ENCODE measurements around the gene BMPR1A. TPM values are rescaled to one million over a fixed set of nuclear protein-coding genes. Genes with fewer than 3 reads are reported as not detected.
A peak's percentile ranks its signal among the peaks of the same experiment; 100 is the strongest.

Gene BMPR1A
- total and polyA plus RNA-seq, 10 of the 15 experiments (the other 5 are each of a cell fraction or from before 2014, with no cell fraction given) = 2.3 to 22.7 (median 13.1) TPM

- TF ChIP-seq USF2 (IDR thresholded peaks at IDR 0.05; ENCODE audit: borderline replicate concordance, low read depth, low read length) (no peak), SIX5 (IDR thresholded peaks at IDR 0.05; ENCODE audit: low read depth, low read length, severe bottlenecking) (no peak)
These were observed 924 bp downstream of the BMPR1A start (continued) for GRCh38 chr10:86757113-86757972.

DNA sequence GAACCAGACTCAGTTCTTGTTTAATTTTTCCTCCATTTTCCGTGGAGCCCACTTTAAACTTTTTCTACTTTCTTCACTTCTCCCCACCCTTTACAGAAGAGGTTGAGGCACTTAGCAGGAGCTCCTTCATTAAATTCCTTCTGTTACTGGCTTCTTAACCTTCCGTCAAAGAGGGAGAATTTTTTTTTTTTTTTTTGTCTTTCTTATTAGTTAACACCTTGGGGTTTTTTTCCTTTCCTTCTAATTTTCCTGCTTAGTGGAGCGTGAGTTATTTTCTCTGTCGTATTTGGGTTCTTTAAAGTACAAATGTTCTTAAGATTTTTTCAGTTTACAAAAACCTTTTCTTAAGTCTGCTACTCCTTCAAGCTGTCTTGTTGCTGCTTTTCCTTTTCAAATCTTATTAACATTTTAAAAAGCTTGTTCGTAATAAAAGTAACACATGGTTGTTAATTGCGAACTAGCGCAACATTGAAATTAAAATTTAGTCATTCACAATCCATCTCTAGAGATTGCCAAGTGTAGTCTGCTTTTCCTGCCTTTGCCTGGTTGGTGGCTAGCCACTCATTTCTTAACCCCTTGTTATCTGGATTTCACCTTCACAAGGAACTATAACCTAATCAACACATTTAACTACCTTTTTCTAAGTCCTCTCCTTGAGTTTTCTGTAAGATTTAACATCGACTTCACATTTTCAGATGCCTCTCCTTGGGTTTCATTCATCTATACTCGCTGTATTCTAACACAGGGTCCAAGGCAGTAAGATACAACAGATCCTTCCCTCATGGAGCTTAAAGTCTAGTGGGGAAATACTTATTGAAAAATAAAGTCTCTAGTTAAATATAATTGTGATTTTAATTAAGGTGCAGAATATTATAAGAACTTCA, 2.0 kb downstream of the BMPR1A start:
- Histone ChIP-seq H3K9ac (ENCODE audit: control insufficient read depth, insufficient read depth, low read length) (peak overlapping the region; percentile 77), H3K9me3 (replicated peaks; ENCODE audit: control insufficient read depth, insufficient read depth, low read length) (no peaks in the 10 kb centered on the region; the same call in 2 of the 3 replicates), H3K4me2 (ENCODE audit: control insufficient read depth, insufficient read depth) (peak overlapping the region; percentile 81), H3K4me1 (ENCODE audit: control insufficient read depth, insufficient read depth, low read length) (peaks cover 7% of the 10 kb centered on the region), H3K4me3 (peak overlapping the region; percentile 79), H3K36me3 (ENCODE audit: control insufficient read depth in 2 of 2, insufficient read depth in 2 of 2, low read length in 1 of 2) (no peaks in the 10 kb centered on the region), H4K20me1 (ENCODE audit: control insufficient read depth, insufficient read depth) (no peaks in the 10 kb centered on the region), H3K79me2 (ENCODE audit: control insufficient read depth, insufficient read depth, low read length) (peaks cover 65% of the 10 kb centered on the region), H2AFZ (ENCODE audit: control insufficient read depth, low read depth, low read length) (no peak overlapping the region; the same call in 1 of the 2 replicates), H3K27me3 (replicated peaks in 1 of 2; ENCODE audit: control insufficient read depth in 2 of 2, insufficient read depth in 2 of 2, low read length in 1 of 2) (no peaks in the 10 kb centered on the region), H3K27ac (ENCODE audit: control insufficient read depth, insufficient read depth) (peak overlapping the region; percentile 68)
- ATAC-seq (no peak), DNase-seq (ENCODE audit: low read depth, low spot score) (no peak), FAIRE-seq (peak; percentile 80)
- TF ChIP-seq NR2C1 (IDR thresholded peaks at IDR 0.05) (no peak), ZNF384 (IDR thresholded peaks at IDR 0.05; ENCODE audit: borderline replicate concordance, low read depth, low read length) (peak; percentile 47), IKZF2 (IDR thresholded peaks at IDR 0.05) (0 out of 4 replicates have a peak, but pooled peaks of 1 of the 2 experiments have one; percentile 9)
- POLR2A ChIA-PET = interaction anchor here (0.6 to 3.3 kb wide), 6 partner anchors 24 to 132 kb away, joined by 3 to 13 read pairs (median 4); no protein-coding TSS in a partner anchor
- SMC1A ChIA-PET (ENCODE audit: uncharacterized antibody, unreplicated experiment) = interaction anchor here (0.9 to 2.6 kb wide), 14 partner anchors 12 to 140 kb away, joined by 3 to 11 read pairs (median 4); no protein-coding TSS in a partner anchor
- WGBS (ENCODE audit: insufficient coverage, insufficient replicate concordance, low lambda C conversion rate, missing lambda C conversion rate) = 90% methylated on average over 9 of the region's 9 CpGs
- in situ Hi-C loops (cut with MboI) = no loop called here
- RAD21 ChIA-PET (ENCODE audit: unreplicated experiment) = interaction anchor here (1.0 to 2.6 kb wide), 8 partner anchors 37 to 135 kb away, joined by 3 to 16 read pairs (median 5); no protein-coding TSS in a partner anchor
- CTCF ChIA-PET = interaction anchor here (0.9 to 1.9 kb wide), 7 partner anchors 10 to 114 kb away, joined by 3 to 7 read pairs (median 3); no protein-coding TSS in a partner anchor
- BruUV-seq (replicated peaks) = no TSS peak
- intact Hi-C loops (cut with micrococcal nuclease; ENCODE audit: unreplicated experiment) = no loop called here

Data from GM12878 (cell line).